ENCODE results near the gene ZNF14. TPM values are rescaled to one million over a fixed set of nuclear protein-coding genes. Genes with fewer than 3 reads are reported as not detected.

The ZNF14 gene
- total RNA-seq, 1 donor from 2014 or later: 10.9 TPM

DNA sequence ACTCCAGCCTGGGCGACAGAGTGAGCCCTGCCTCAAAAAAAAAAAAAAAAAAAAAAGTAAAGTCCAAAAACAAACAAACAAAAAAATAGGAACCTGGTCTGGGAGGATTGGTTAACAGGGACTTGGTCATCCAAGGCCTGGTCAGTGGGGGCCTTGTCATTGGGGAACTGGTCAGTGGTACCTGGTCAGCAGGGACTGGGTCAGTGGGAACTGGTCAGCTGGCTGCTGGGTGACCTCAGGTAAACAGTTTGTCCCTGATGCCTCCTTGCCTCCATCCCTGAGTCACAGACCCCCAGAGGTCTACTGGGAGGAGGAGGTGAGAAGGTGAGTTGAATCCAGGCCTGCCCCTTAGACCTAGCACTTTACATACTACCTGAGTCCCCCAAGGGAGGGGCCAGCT, 5.7 kb upstream of the ZNF14 start:
- Mint-ChIP-seq H3K27me3 (ENCODE audit: unreplicated experiment) (no peaks in the 10 kb centered on the region), H3K9me3 (ENCODE audit: unreplicated experiment) (peaks cover 8% of the 10 kb centered on the region), H3K36me3 (ENCODE audit: unreplicated experiment) (peaks cover 4% of the 10 kb centered on the region), H3K4me3 (ENCODE audit: unreplicated experiment) (no peak overlapping the region), H3K27ac (ENCODE audit: unreplicated experiment) (no peak overlapping the region), H3K4me1 (ENCODE audit: low read depth, unreplicated experiment) (no peaks in the 10 kb centered on the region)
- TF ChIP-seq, protein P1, sequence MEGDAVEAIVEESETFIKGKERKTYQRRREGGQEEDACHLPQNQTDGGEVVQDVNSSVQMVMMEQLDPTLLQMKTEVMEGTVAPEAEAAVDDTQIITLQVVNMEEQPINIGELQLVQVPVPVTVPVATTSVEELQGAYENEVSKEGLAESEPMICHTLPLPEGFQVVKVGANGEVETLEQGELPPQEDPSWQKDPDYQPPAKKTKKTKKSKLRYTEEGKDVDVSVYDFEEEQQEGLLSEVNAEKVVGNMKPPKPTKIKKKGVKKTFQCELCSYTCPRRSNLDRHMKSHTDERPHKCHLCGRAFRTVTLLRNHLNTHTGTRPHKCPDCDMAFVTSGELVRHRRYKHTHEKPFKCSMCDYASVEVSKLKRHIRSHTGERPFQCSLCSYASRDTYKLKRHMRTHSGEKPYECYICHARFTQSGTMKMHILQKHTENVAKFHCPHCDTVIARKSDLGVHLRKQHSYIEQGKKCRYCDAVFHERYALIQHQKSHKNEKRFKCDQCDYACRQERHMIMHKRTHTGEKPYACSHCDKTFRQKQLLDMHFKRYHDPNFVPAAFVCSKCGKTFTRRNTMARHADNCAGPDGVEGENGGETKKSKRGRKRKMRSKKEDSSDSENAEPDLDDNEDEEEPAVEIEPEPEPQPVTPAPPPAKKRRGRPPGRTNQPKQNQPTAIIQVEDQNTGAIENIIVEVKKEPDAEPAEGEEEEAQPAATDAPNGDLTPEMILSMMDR (IDR thresholded peaks at IDR 0.05; ENCODE audit: partially characterized antibody, unreplicated experiment): no peak
- no peak for DNase-seq

DNA sequence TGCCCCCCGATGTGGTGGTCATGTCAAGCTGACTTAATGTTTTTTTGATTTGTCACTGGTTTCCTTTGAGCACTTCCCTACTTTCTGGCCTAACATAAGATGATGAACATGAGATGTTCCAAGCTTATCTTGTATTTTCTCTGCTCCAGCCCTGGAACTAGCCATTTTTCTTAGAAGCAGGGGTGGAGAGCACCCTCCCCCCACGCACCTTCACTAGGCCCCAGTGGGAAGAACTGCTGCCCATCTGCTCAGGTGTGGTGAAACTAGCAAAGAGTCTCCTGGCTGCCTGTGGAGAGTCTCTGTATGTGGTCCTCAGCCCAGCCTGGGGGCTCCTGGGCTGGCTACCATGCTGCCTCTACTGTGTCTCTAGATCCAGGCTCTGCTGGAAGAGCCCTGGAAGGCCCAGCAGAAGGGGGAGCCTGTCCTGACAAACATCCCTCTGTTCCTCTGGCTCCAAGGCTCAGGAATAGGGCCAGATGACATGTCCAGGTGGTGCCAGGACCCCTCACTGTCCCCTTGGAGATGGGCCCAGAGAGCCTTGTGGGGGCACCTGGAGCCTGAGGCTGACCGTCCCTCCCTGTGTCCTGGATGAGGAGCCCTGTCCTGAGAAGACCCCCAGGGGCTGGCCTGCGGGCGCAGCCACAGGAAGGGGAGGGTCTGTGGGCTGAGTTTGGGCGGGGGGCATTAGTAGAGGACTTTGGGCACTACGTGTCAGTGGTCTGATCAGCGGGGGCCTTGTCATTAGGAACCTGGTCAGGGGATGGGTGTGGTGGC, 4.8 kb upstream of the ZNF14 start:
- Mint-ChIP-seq H3K36me3 (ENCODE audit: unreplicated experiment) (peaks cover 8% of the 10 kb centered on the region), H3K4me3 (ENCODE audit: unreplicated experiment) (no peak overlapping the region), H3K27ac (ENCODE audit: unreplicated experiment) (no peak overlapping the region), H3K27me3 (ENCODE audit: unreplicated experiment) (peaks cover 6% of the 10 kb centered on the region), H3K9me3 (ENCODE audit: unreplicated experiment) (peaks cover 14% of the 10 kb centered on the region), H3K4me1 (ENCODE audit: low read depth, unreplicated experiment) (no peaks in the 10 kb centered on the region)
- TF ChIP-seq, protein P1 (IDR thresholded peaks at IDR 0.05; ENCODE audit: partially characterized antibody, unreplicated experiment): no peak
- DNase-seq: no peak

- Mint-ChIP-seq H3K36me3 (ENCODE audit: unreplicated experiment) (peaks cover 50% of the 10 kb centered on the region), H3K4me1 (ENCODE audit: low read depth, unreplicated experiment) (no peaks in the 10 kb centered on the region), H3K27ac (ENCODE audit: unreplicated experiment) (no peak overlapping the region), H3K4me3 (ENCODE audit: unreplicated experiment) (no peak overlapping the region), H3K9me3 (ENCODE audit: unreplicated experiment) (peaks cover 18% of the 10 kb centered on the region), H3K27me3 (ENCODE audit: unreplicated experiment) (no peaks in the 10 kb centered on the region)
- no peak for DNase-seq
- TF ChIP-seq, protein P1 (IDR thresholded peaks at IDR 0.05; ENCODE audit: partially characterized antibody, unreplicated experiment): no peak
Measured at GRCh38 chr19:19721896-19722295, 11.0 kb downstream of the ZNF14 start.

DNA sequence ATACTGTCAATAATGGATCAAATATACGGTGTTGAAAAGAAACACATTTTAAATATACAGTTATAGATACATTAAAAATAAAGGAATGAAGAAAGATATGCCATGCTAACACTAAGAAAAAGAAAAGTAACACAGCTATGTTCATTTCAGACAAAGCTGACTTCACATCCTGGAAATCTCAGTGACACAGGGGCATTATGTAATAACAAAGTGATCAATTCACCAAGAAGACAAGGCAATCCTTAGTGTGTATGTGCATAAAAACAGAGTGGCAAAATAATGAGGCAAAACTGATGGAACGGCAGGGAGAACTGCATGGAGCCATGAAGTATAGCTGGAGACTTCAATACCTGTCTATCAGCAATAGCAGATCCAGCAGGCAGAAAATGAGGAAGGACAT, 13.1 kb downstream of the ZNF14 start:
- DNase-seq: no peak
- H3K36me3 Mint-ChIP-seq (ENCODE audit: unreplicated experiment): peaks cover 68% of the 10 kb centered on the region
- TF ChIP-seq, protein P1 (IDR thresholded peaks at IDR 0.05; ENCODE audit: partially characterized antibody, unreplicated experiment): no peak
- no peaks in the 10 kb centered on the region for H3K27me3 Mint-ChIP-seq (ENCODE audit: unreplicated experiment)
- no peaks in the 10 kb centered on the region for H3K4me1 Mint-ChIP-seq (ENCODE audit: low read depth, unreplicated experiment)
- no peak overlapping the region for H3K4me3 Mint-ChIP-seq (ENCODE audit: unreplicated experiment)
- H3K27ac Mint-ChIP-seq (ENCODE audit: unreplicated experiment): no peak overlapping the region
- H3K9me3 Mint-ChIP-seq (ENCODE audit: unreplicated experiment): peaks cover 30% of the 10 kb centered on the region

Data from glutamatergic neuron (in vitro differentiated cells).